PC-3 (cell line): ENCODE results near the gene HLA-DRB1. TPM values are rescaled to one million over a fixed set of nuclear protein-coding genes. Genes with fewer than 3 reads are reported as not detected.

Experiments used
- ATAC-seq: fragments of 200-7000 bp; cut with Tn5 transposase; 2 replicates; pipeline ENCODE4 v1.9.1; 2020; ENCODE audit warnings: mild to moderate bottlenecking, moderate library complexity
- BruUV-seq: library from RNA; stranded (reverse); fragments of 400-500 nt; replicated peaks from 2 replicates; lab custom pipeline; 2021; lab: Mats Ljungman, UMichigan
- CTCF ChIA-PET: fragments of 300-600 bp; sonication (Branson Sonifier 250); formaldehyde crosslinking; loops from one replicate; lab custom pipeline; 2022; ENCODE audit warnings: antibody characterized with exemption; lab: Charles Lee
- POLR2A ChIA-PET: fragments of 300-600 bp; sonication (Branson Sonifier 250); formaldehyde crosslinking; loops from one replicate; lab custom pipeline; 2022; ENCODE audit warnings: antibody characterized with exemption; ENCODE audit not compliant: unreplicated experiment; lab: Charles Lee
- DNase-seq: peaks from one replicate; pipeline ENCODE4 v3.0.0-alpha.2; 2015
- H2AFZ ChIP-seq: fragments of 300-600 bp; sonication (generic); 2 replicates; pipeline ENCODE4 v1.6.0; 2016; ENCODE audit warnings: antibody characterized with exemption, low read length
- H3F3A ChIP-seq: fragments of 300-600 bp; sonication (generic); one replicate; pipeline ENCODE4 v1.6.0; 2017; ENCODE audit warnings: antibody characterized with exemption, low read length, control low read depth, mild to moderate bottlenecking; ENCODE audit not compliant: unreplicated experiment
- H3K27ac ChIP-seq: fragments of 300-600 bp; sonication (generic); 2 replicates; pipeline ENCODE4 v1.5.1; 2016; ENCODE audit warnings: mild to moderate bottlenecking, low read length
- H3K27me3 ChIP-seq: fragments of 300-600 bp; sonication (generic); 2 replicates; pipeline ENCODE4 v1.6.1; 2016; ENCODE audit warnings: low read length, mixed read lengths
- H3K36me3 ChIP-seq: fragments of 300-600 bp; sonication (generic); 2 replicates; pipeline ENCODE4 v1.6.1; 2016; ENCODE audit warnings: low read depth, mixed run types, low read length, mixed read lengths
- H3K4me1 ChIP-seq: fragments of 300-600 bp; sonication (generic); 2 replicates; pipeline ENCODE4 v1.5.1; 2016; ENCODE audit warnings: low read length; ENCODE audit not compliant: insufficient read depth
- H3K4me2 ChIP-seq: fragments of 300-600 bp; sonication (generic); 2 replicates; pipeline ENCODE4 v1.6.0; 2016; ENCODE audit warnings: low read length
- H3K4me3 ChIP-seq: fragments of 300-600 bp; sonication (generic); 2 replicates; pipeline ENCODE4 v1.5.1; 2016; ENCODE audit warnings: mild to moderate bottlenecking, low read length, mixed read lengths
- H3K79me2 ChIP-seq: fragments of 300-600 bp; sonication (generic); 2 replicates; pipeline ENCODE4 v1.6.1; 2017; ENCODE audit warnings: low read length, mixed read lengths
- H3K9ac ChIP-seq: fragments of 300-600 bp; sonication (generic); 2 replicates; pipeline ENCODE4 v1.6.0; 2016; ENCODE audit warnings: mild to moderate bottlenecking, low read length
- H3K9me2 ChIP-seq: fragments of 300-600 bp; sonication (generic); replicated peaks from 2 replicates; pipeline ENCODE4 v1.6.1; 2016; ENCODE audit warnings: mixed run types, low read length, mixed read lengths
- H3K9me3 ChIP-seq: fragments of 300-600 bp; sonication (generic); 2 replicates; pipeline ENCODE4 v1.6.1; 2016; ENCODE audit warnings: low read length, mixed read lengths
- H4K20me1 ChIP-seq: fragments of 300-600 bp; sonication (generic); 2 replicates; pipeline ENCODE4 v1.6.1; 2016; ENCODE audit warnings: low read length, mixed read lengths
- CTCF ChIP-seq: fragments of 300-600 bp; sonication (generic); conservative IDR thresholded peaks from 2 replicates; pipeline ENCODE4 v1.5.1; 2017; ENCODE audit warnings: antibody characterized with exemption, low read depth, mild to moderate bottlenecking, low read length
- EZH2 ChIP-seq: fragments of 300-600 bp; sonication (generic); IDR thresholded peaks from one replicate; pipeline ENCODE4 v1.6.1; 2017; ENCODE audit warnings: antibody characterized with exemption, mild to moderate bottlenecking, low read length; ENCODE audit not compliant: unreplicated experiment
- EZH2phosphoT487 ChIP-seq: fragments of 300-600 bp; sonication (generic); IDR thresholded peaks from 2 replicates; pipeline ENCODE4 v1.6.1; 2018; ENCODE audit warnings: mild to moderate bottlenecking, antibody characterized with exemption, low read length, borderline replicate concordance
- intact Hi-C: fragments of 100-400 bp; cut with micrococcal nuclease; formaldehyde crosslinking; loops from 2 replicates; pipeline ENCODE4 v1.9.0; 2023
- total RNA-seq: library from RNA; depleted of rRNA; stranded (reverse); fragments of >200 nt; gene quantifications from 2 replicates; pipeline ENCODE4 v1.2.3, GENCODE V29; 2014; rRNA removed

HLA-DRB1 gene
- total RNA-seq, 1 experiment from 2014 or later = not detected

GRCh38 chr6:32529697-32530430, 59.8 kb downstream of the HLA-DRB1 start, which contains the start of gene HLA-DRB5:
Gene HLA-DRB5 (minus strand): TSS chr6:32530287. CDS start chr6:32530224, 63 bp downstream.
- Histone ChIP-seq H3K27ac (no peak within 1 kb of the TSS), H4K20me1 (no peaks in the 10 kb centered on the region), H3K9me3 (no peaks in the 10 kb centered on the region), H3K4me3 (no peak within 1 kb of the TSS), H3K79me2 (no peaks in the 10 kb centered on the region), H2AFZ (no peak within 1 kb of the TSS), H3K36me3 (no peaks in the 10 kb centered on the region), H3K4me1 (no peaks in the 10 kb centered on the region), H3K9me2 (no peaks in the 10 kb centered on the region), H3K4me2 (no peak within 1 kb of the TSS), H3K27me3 (no peaks in the 10 kb centered on the region), H3K9ac (no peak within 1 kb of the TSS), H3F3A (no peaks in the 10 kb centered on the region)
- ChIA-PET POLR2A (no interaction called here), CTCF (interaction anchor here (0.6 kb wide), 1 partner anchor 59 kb away, joined by 3 read pairs; no protein-coding TSS in a partner anchor)
- no peak for ATAC-seq
- no TSS peak for BruUV-seq
- TF ChIP-seq EZH2phosphoT487 (no peak), EZH2 (no peak), CTCF (no peak)
- intact Hi-C loops = loop anchor here (5.0 kb wide), 1 partner anchor 42 kb away; no protein-coding TSS in a partner anchor
- no peak for DNase-seq

Other genes with a start within 250 kb of the HLA-DRB1 start
- gene TSBP1, start 217.9 kb downstream of the HLA-DRB1 start, total RNA-seq = not detected in 2 replicates
- not detected in 2 replicates for gene BTNL2, start 182.7 kb downstream of the HLA-DRB1 start, total RNA-seq
- not detected in 2 replicates for gene HLA-DRA, start 150.0 kb downstream of the HLA-DRB1 start, total RNA-seq
- not detected in 2 replicates for gene HLA-DRB5, start 59.6 kb downstream of the HLA-DRB1 start, total RNA-seq
- not detected in 2 replicates for gene HLA-DQA1, start 47.6 kb upstream of the HLA-DRB1 start, total RNA-seq
- gene HLA-DQB1, start 76.8 kb upstream of the HLA-DRB1 start, total RNA-seq = not detected in 2 replicates
- gene HLA-DQA2, start 151.5 kb upstream of the HLA-DRB1 start, total RNA-seq = not detected in 2 replicates
- gene HLA-DQB2, start 173.7 kb upstream of the HLA-DRB1 start, total RNA-seq = not detected in 2 replicates
- gene HLA-DOB, start 227.2 kb upstream of the HLA-DRB1 start, total RNA-seq = 0.29 and 0.63 TPM in 2 replicates
- 90.5 and 93.0 TPM in 2 replicates for gene TAP2, start 248.9 kb upstream of the HLA-DRB1 start, total RNA-seq